G401.6 (cell line): Measurements from ENCODE around the gene POLR3B.
A peak's percentile ranks its signal among the peaks of the same experiment; 100 is the strongest.
"Not testable (repeated sequence)": the region's sequence is repeated elsewhere in the genome, so short reads cannot be mapped to it uniquely, and the experiment has no call there.

Experiments used
- FAIRE-seq: peaks from 2 replicates; lab custom pipeline; 2012; peaks lifted over from hg19 to GRCh38; lab: Jason Lieb, UNC

POLR3B gene

GRCh38 chr12:106357549-106358395 is at the start of gene POLR3B:
Gene POLR3B (plus strand): TSS chr12:106357748. CDS start chr12:106357880, 132 bp downstream.
- peak; percentile 89 for FAIRE-seq

DNA sequence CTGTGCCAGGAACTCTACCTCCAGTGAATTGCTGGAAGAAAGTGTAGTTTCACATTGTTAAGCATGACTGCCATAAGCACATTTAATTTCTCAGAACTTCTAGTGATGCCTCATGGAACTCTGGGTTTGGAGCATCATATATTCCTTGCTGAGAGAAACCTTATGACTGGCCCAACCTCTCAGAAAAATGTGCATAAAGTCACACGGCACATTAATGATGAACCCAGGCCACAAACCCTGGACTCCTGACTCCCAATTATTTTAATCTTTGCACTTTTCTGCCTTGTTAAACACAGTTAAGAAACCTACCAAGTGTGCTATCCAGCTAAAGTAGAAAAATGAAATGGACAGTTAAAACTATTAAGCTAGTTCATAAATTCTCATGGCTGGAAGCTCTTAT is 49.4 kb upstream of the POLR3B start:
- no peak for FAIRE-seq

GRCh38 chr12:106308611-106309010 is 48.9 kb upstream of the POLR3B start:
- FAIRE-seq, result no peak

DNA sequence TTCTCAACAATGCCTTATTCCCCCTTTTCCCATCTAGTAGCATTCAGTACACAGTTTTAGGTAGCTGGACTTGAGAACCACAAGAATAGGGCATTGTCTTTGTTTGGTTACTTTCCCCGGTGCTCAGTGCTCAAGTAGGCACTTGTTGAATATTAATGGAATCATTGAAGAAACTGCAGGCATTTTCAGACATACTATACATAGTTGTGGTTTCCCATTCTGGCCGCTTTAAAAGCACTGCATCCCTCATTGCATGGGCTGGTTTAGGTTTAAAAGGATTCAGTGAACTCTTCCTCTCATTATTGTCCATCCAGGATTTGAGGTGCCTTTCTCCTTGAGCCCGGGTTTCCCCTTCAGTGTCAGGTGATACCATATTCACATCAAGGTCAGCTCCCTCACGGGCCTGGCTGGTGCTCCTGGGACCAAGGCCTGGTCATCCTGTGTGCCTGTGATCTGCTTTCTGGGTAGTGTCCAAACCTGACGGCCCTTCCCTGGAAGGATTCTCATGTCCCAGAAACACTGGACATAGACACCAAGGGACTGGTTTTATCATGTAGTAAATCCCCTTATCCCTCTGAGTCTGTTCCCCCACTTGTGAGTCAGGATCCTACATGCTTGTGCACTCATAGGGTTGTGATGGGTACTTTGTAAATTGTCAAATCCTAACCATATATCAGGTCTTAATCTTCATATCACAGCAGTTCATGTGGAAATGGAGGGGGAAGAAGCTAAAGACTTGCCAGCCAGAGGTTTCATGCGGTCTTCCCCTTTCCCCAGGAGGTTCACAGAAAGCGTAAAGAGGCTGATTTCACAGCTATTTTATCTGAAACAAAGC is 47.7 kb upstream of the POLR3B start:
- no peak for FAIRE-seq

- FAIRE-seq, result no peak
Measured at GRCh38 chr12:106310687-106311086, 46.9 kb upstream of the POLR3B start.

DNA sequence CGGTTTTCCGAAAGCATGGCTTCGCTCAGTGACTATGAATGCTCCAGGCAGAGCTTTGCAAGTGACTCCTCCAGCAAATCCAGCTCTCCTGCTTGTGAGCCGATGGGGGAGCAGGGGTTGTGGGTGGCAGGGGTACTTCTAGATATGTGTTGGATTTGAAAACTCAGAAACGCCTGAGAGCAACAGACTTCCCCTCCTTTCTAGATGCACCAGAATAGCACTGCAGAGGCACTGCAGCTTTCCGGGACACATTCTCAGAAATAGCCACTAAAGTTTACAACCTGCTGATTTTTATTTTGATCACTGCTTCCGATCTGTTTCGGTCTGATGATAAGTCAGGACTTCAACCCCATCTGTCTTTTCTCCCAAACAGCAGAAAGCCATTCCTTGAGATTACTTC is 46.4 kb upstream of the POLR3B start:
- FAIRE-seq, result no peak

GRCh38 chr12:106313413-106313812 is 44.1 kb upstream of the POLR3B start:
- FAIRE-seq, result not testable (repeated sequence)

GRCh38 chr12:106315523-106315922 is 42.0 kb upstream of the POLR3B start:
- FAIRE-seq, result no peak

GRCh38 chr12:106317406-106318082 is 40.0 kb upstream of the POLR3B start:
- no peak for FAIRE-seq

DNA sequence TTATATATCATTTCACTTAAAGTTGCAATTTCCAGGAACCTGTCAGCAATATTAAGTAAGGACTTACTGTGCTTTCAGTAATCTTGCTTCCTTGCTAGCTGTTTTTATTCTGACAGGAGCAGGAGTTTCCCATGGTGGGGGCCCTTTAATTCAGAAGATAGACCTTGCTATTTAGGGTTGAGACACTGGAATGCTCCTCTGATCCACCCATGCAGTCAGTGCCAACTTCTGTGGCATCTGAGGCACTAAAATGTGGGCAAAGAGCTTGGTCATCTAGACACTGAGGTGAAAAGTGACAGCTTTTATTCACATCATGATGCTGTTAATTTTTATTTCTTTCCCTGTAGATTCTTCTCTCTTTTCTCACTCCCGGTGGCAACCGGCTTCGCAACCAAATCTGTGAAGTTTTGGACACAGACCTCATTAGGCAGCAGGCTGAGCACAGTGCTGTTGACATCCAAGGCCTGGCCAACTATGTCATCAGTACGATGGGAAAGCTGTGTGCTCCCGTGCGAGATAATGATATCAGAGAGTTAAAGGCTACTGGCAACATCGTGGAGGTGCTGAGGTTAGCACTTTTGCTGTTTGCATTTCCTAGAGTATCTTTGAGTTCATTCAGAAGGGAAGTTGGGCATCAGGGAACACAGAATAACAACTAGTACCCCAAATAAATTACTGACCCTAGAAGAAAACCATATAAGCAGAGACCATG is 36.3 kb upstream of the POLR3B start:
- FAIRE-seq, result no peak

GRCh38 chr12:106323537-106323936 is 34.0 kb upstream of the POLR3B start:
- FAIRE-seq, result peak; percentile 94

GRCh38 chr12:106327309-106327869 is 30.2 kb upstream of the POLR3B start:
- FAIRE-seq, result no peak

GRCh38 chr12:106328735-106329134 is 28.8 kb upstream of the POLR3B start:
- no peak for FAIRE-seq

DNA sequence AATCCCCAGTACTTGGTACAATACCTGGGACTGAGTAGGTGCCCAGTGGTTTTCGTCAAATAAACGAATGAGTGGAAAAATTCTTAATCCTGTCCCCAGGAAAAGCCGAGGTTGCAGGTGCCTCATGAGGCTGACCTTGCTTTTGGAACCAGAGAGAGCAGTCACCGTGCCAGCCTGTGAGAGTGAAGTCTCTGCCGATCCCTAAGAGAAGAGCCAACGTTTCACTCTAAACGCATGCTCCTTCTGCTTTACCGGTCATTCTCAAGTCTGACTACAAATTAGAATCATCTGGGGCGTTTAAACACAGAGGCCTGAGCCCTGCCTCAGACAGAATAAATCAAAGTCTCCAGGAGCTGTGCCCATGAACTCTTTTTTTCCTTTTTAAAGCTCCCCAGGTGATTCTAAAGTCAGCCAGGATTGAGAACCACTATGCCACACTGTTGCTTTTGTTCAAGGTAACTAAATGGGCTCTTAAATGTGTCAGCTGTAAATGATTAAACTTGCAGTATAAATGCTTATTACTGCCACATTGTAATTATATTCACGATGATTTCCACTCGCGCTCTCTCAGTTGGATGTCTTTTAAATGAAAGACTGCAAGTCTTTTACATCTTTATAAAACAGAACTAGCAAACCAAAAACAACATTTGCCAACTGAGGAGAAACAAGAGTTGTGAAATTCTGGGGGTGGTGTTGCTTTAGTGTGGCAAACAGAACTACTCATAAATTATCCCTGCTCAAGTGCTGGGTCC is 28.1 kb upstream of the POLR3B start:
- no peak for FAIRE-seq

DNA sequence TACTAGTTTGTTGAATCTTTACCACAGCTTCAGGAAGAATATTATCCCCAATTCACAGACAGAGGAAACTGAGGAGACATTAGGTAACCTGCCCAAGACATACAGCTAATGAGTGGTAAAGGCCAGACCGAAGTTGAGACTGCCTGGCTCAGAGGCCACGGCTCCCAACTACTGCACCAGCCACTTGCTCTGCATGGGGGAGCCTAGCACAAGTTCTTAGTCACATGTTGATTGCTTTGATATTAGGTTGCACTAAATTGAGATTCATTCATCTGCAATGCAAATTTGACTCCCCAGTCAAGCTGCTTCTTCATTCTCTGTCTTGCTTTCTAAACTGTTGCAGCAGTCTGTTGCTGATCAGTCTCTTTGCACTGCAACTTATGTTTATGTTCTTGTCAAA is 25.9 kb upstream of the POLR3B start:
- no peak for FAIRE-seq

DNA sequence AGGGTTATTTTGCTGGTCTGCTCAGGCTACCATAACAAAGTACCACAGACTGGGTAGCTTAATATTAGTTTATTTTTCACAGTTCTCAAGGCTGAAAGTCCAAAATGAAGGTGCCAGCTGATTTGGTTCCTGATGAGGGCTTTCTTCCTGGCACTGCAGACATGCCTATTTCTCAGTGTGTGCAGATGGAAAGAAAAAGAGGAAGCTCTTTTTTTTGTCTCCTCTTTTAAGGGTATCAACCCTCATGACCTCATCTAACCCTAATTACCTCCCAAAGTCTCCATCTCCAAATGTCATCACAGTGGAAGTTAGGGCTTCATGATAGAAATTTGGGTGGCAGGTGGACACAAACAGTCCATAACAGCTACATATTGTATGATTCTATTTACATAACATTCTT is 25.0 kb upstream of the POLR3B start:
- FAIRE-seq, result no peak

- FAIRE-seq, result no peak
Measured at GRCh38 chr12:106333010-106333409, 24.5 kb upstream of the POLR3B start.

- no peak for FAIRE-seq
Measured at GRCh38 chr12:106333756-106334155, 23.8 kb upstream of the POLR3B start.

- no peak for FAIRE-seq
Measured at GRCh38 chr12:106341086-106341877, 16.3 kb upstream of the POLR3B start.
